Stimulated activated CD4-positive, alpha-beta T cell treated with anti-CD3 and anti-CD28 coated beads, TNF-alpha, amount 100 ng/mL, for 1 hour (primary cell): ENCODE data around the gene ZNF229.
"Not testable (repeated sequence)": the region's sequence is repeated elsewhere in the genome, so short reads cannot be mapped to it uniquely, and the experiment has no call there.

ENCODE experiments used
- DNase-seq, 3 donors: peaks; one replicate each; pipeline ENCODE4 v3.0.0-alpha.2; 2020; ENCODE audit warnings: low read depth in 3 of 3, low spot score in 1 of 3

Gene ZNF229

GRCh38 chr19:44447916-44448674 lies at the start of gene ZNF229:
Gene ZNF229, minus strand, starts transcription at chr19:44448472. Its CDS starts 5,625 bp downstream, at chr19:44442847.
- peak; percentile 3 to 37 (median 8) for DNase-seq

- DNase-seq = no peak
Observed at GRCh38 chr19:44496711-44497110, 48.4 kb upstream of the ZNF229 start.

GRCh38 chr19:44476559-44477408 lies 28.5 kb upstream of the ZNF229 start:
- DNase-seq = no peak

DNA sequence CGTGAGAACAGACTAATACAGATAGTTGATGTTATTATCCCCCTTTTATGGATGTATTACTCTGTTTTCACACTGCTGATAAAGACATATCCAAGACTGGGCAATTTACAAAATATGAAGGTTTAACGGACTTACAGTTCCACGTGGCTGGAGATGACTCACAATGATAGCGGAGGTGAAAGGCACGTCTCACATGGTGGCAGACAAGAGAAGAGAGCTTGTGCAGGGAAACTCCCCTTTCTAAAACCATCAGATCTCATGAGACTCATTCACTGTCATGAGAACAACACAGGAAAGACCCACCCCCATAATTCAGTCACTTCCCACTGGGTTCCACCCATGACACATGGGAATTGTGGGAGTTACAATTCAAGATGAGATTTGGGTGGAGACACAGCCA lies 20.5 kb upstream of the ZNF229 start:
- DNase-seq = not testable (repeated sequence)

DNA sequence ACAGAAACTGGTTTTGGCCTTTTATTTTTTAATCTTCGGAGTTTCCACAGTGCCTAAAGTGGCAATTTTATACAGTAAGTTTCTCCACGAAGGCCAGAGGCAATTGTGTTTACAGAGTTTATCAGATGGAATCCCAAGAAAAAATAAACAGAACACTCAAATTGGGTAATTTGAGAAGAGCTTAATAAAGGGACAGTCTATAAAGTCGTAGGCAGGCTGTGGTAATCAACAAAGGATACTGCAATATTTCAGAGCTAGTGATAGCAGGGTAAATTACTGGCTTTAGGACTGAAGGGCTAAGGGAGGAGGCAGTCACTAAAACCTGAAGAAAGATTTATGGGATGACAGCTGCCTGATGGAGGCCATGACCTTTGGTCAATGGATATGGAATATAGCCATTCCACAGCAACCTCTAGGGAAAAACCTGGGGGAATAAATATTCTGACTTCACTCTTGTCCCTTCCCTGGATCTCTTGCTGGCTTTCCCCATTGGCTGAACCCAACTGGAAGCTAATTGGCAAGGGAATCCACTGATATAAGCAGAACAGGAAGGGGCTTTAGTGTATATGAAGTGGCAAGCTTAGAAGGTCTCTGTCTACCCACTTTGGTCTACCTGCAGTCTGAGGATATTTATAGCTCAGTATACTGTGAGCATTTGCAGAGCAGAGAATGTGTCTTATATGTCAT lies 14.5 kb upstream of the ZNF229 start:
- DNase-seq = not testable (repeated sequence)

GRCh38 chr19:44456016-44456415 lies 7.7 kb upstream of the ZNF229 start:
- DNase-seq = not testable (repeated sequence)

GRCh38 chr19:44455100-44455499 lies 6.8 kb upstream of the ZNF229 start:
- no peak for DNase-seq

DNA sequence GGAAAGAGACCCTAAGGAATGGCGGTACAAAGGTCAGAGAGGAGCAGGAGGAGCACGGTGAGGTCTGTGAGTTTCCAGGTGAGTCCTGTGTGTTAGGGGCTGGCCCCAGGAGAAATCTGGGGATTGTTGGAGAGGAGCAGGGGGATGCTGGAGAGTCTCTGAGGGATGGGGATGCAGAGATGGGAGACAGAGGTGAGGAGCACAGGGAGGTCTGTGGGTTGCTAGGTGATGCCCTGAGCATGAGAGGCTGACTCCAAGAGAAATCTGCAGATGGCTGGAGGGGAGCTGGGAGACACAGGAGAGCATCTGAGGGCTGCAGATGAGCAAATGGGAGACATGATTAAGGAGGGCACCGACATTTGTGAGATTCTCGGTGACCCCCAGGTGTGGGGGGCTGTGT lies 4.1 kb upstream of the ZNF229 start:
- no peak for DNase-seq

- no peak for DNase-seq
Observed at GRCh38 chr19:44451687-44452086, 3.4 kb upstream of the ZNF229 start.

DNA sequence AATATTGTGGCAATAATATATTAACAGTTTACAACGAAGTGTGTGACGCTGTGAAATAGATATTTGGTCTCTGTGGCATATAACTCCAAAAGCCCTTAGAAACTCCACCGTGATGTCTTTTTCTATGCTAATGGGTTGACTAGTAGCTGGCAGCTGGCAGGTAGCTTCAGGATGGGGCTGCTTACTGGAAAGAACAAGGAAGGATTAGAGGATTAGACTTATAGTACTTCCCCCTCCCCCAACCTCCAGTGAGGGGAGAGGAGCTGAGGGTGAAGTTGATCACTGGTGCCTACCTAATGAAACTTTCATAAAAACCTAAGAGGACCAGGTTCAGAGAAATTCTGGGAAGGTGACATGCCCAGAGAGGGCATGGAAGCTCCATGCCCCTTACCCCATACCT lies 9.8 kb downstream of the ZNF229 start:
- no peak for DNase-seq

GRCh38 chr19:44435441-44435840 lies 12.8 kb downstream of the ZNF229 start:
- DNase-seq = no peak

DNA sequence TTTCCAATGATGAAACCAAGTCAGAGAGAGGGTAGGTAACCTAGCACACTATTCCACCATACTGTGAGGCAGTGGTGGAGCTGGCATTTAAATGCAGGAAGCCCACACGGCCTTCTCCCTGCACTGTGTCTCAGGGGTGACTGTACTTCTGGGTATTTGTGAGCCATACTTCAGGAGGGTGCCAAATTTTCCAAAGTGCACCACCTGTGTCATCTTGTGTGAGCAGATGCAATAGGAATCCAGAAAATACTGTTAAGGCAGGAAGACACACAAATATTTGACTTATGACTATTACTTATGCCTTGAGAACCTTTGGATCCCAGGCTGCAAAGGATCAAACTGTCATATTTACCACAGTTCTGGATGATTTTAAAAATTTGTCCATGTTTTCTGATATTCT lies 17.3 kb downstream of the ZNF229 start:
- no peak for DNase-seq

- not testable (repeated sequence) for DNase-seq
Observed at GRCh38 chr19:44415553-44415952, 32.7 kb downstream of the ZNF229 start.

- peak; percentile 18 to 49 (median 27) for DNase-seq
Observed at GRCh38 chr19:44401139-44402115, 46.8 kb downstream of the ZNF229 start, which contains the start of gene ZNF285. Gene ZNF285, minus strand, starts transcription at chr19:44401608. Its CDS starts 4,395 bp downstream, at chr19:44397213.

DNA sequence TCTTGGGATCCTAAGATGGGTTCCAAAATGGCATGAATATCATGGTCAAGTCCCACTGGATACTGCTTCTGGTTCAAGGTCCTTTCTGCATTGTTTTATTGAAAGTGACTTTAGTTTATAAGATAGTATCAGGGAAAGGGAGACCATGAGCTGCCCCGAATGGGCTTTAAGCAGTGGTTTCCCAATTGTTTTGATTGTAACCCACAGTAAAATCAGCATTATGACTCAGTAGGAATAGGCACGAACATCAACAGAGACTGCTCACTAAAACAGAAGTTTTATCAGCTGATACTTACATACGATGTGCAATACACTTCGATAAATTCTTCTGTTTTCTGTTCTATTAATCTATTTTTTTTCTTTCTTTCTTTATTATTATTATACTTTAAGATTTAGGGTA lies 59.0 kb downstream of the ZNF229 start:
- not testable (repeated sequence) for DNase-seq
